Neural cell (in vitro differentiated cells): ENCODE measurements around the gene ALOX5. TPM values are rescaled to one million over a fixed set of nuclear protein-coding genes. Genes with fewer than 3 reads are reported as not detected.

Experiments used
- H2AFZ ChIP-seq: fragments of 200-600, 300-800 bp; sonication (generic), shearing (Covaris generic); 2 replicates; pipeline ENCODE4 v1.6.0; 2014; ENCODE audit warnings: low read depth, mild to moderate bottlenecking, antibody characterized with exemption, low read length, moderate library complexity
- H3F3A ChIP-seq: fragments of 200-600 bp; shearing (Covaris generic); 2 replicates; pipeline ENCODE4 v1.6.1; 2016; ENCODE audit warnings: mild to moderate bottlenecking, moderate library complexity, mixed read lengths, antibody characterized with exemption, low read length; ENCODE audit not compliant: insufficient read depth, poor library complexity, severe bottlenecking
- H3K27ac ChIP-seq: fragments of 200-600, 300-800 bp; sonication (generic), shearing (Covaris generic); 2 replicates; pipeline ENCODE4 v1.5.1; 2014; ENCODE audit warnings: mild to moderate bottlenecking, low read length, moderate library complexity
- H3K27me3 ChIP-seq: fragments of 300-800, 200-600 bp; sonication (generic), shearing (Covaris generic); 2 replicates; pipeline ENCODE4 v1.6.0; 2014; ENCODE audit warnings: mild to moderate bottlenecking, low read depth, low read length, moderate library complexity; ENCODE audit not compliant: insufficient read depth
- H3K36me3 ChIP-seq: fragments of 300-800, 200-600 bp; sonication (generic), shearing (Covaris generic); 2 replicates; pipeline ENCODE4 v1.5.1; 2014; ENCODE audit warnings: mild to moderate bottlenecking, antibody characterized with exemption, low read length, moderate library complexity; ENCODE audit not compliant: insufficient read depth
- H3K4me2 ChIP-seq: fragments of 300-800, 200-600 bp; sonication (generic), shearing (Covaris generic); 2 replicates; pipeline ENCODE4 v1.6.0; 2014; ENCODE audit warnings: mild to moderate bottlenecking, low read length
- H3K4me3 ChIP-seq: fragments of 300-800, 200-600 bp; sonication (generic), shearing (Covaris generic); 2 replicates; pipeline ENCODE4 v1.5.1; 2014; ENCODE audit warnings: mild to moderate bottlenecking, low read length, moderate library complexity
- H3K79me2 ChIP-seq: fragments of 200-600 bp; shearing (Covaris generic); replicated peaks from 2 replicates; pipeline ENCODE4 v1.6.0; 2014; ENCODE audit warnings: mild to moderate bottlenecking, low read length, moderate library complexity; ENCODE audit not compliant: insufficient read depth
- H3K9ac ChIP-seq: fragments of 300-800, 200-600 bp; sonication (generic), shearing (Covaris generic); 2 replicates; pipeline ENCODE4 v1.6.1; 2016; ENCODE audit warnings: mild to moderate bottlenecking, low read length, mixed read lengths
- H3K9me2 ChIP-seq: fragments of 200-600 bp; shearing (Covaris generic); 2 replicates; pipeline ENCODE4 v1.6.1; 2016; ENCODE audit warnings: mild to moderate bottlenecking, low read length, mixed read lengths; ENCODE audit not compliant: insufficient read depth
- H3K9me3 ChIP-seq: fragments of 200-600, 300-800 bp; sonication (generic), shearing (Covaris generic); 2 replicates; pipeline ENCODE4 v1.6.1; 2016; ENCODE audit warnings: mild to moderate bottlenecking, mixed run types, low read length, moderate library complexity, mixed read lengths
- H4K20me1 ChIP-seq: fragments of 200-600 bp; shearing (Covaris generic); 2 replicates; pipeline ENCODE4 v1.6.1; 2016; ENCODE audit warnings: mild to moderate bottlenecking, mixed run types; ENCODE audit not compliant: insufficient read depth
- EP300 ChIP-seq: fragments of 450-650 bp; conservative IDR thresholded peaks from 2 replicates; pipeline ENCODE4 v1.6.1; 2014; ENCODE audit warnings: antibody characterized with exemption, mild to moderate bottlenecking, moderate library complexity; ENCODE audit not compliant: poor library complexity, severe bottlenecking
- EZH2 ChIP-seq: fragments of 200-600, 300-800 bp; shearing (Covaris generic), sonication (generic); IDR thresholded peaks from 2 replicates; pipeline ENCODE4 v1.6.1; 2014; ENCODE audit warnings: antibody characterized with exemption, low read length, borderline replicate concordance, mild to moderate bottlenecking; ENCODE audit not compliant: insufficient read depth, poor library complexity, severe bottlenecking
- MXI1 ChIP-seq: fragments of 450-650 bp; conservative IDR thresholded peaks from 2 replicates; pipeline ENCODE4 v1.6.1; 2014; ENCODE audit warnings: antibody characterized with exemption, mild to moderate bottlenecking; ENCODE audit not compliant: poor library complexity, severe bottlenecking
- POLR2AphosphoS5 ChIP-seq: IDR thresholded peaks from 2 replicates; pipeline ENCODE4 v1.6.1; 2012
- RAD21 ChIP-seq: fragments of 450-650 bp; conservative IDR thresholded peaks from 2 replicates; pipeline ENCODE4 v1.6.1; 2014; ENCODE audit warnings: antibody characterized with exemption, mild to moderate bottlenecking, moderate library complexity
- SMC3 ChIP-seq: fragments of 450-650 bp; conservative IDR thresholded peaks from 2 replicates; pipeline ENCODE4 v1.6.1; 2014; ENCODE audit warnings: antibody characterized with exemption, mild to moderate bottlenecking, moderate library complexity; ENCODE audit not compliant: poor library complexity
- TAF1 ChIP-seq: IDR thresholded peaks from 2 replicates; pipeline ENCODE4 v1.6.1; 2012; ENCODE audit warnings: low read depth
- polyA plus RNA-seq: library from polyadenylated mRNA; depleted of rRNA; stranded (reverse); fragments of >200 nt; gene quantifications from 2 replicates; pipeline ENCODE4 v1.2.3, GENCODE V29; 2014
- TF ChIP-seq, protein P1 (sequence below): IDR thresholded peaks from 2 replicates; pipeline ENCODE4 v1.6.1; 2012; ENCODE audit warnings: borderline replicate concordance
- TF ChIP-seq, protein P2 (sequence below): fragments of 450-650 bp; IDR thresholded peaks from 2 replicates; pipeline ENCODE4 v1.5.1; 2014; ENCODE audit warnings: antibody characterized with exemption, mild to moderate bottlenecking, moderate library complexity; ENCODE audit not compliant: poor library complexity, severe bottlenecking

ALOX5 gene
- polyA plus RNA-seq, 1 donor from 2014 or later: not detected

DNA sequence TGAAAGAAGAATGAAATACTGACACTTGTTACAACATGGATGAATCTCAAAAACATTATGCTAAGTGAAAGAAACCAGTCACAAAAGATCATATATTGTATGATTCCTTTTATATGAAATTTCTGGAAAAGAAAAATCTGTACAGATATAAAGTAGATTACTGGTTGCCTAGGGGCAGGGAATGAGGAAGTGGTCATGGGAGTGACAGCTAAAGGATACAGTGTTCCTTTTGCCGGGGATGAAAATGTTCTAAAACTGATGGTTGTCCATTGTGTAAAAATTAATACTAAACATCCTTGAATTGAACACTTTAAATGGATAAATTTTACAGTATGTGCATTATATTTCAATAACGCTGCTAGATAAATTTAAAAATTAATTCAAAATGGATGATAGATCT, 25.1 kb downstream of the ALOX5 start:
- TF ChIP-seq, protein P1, sequence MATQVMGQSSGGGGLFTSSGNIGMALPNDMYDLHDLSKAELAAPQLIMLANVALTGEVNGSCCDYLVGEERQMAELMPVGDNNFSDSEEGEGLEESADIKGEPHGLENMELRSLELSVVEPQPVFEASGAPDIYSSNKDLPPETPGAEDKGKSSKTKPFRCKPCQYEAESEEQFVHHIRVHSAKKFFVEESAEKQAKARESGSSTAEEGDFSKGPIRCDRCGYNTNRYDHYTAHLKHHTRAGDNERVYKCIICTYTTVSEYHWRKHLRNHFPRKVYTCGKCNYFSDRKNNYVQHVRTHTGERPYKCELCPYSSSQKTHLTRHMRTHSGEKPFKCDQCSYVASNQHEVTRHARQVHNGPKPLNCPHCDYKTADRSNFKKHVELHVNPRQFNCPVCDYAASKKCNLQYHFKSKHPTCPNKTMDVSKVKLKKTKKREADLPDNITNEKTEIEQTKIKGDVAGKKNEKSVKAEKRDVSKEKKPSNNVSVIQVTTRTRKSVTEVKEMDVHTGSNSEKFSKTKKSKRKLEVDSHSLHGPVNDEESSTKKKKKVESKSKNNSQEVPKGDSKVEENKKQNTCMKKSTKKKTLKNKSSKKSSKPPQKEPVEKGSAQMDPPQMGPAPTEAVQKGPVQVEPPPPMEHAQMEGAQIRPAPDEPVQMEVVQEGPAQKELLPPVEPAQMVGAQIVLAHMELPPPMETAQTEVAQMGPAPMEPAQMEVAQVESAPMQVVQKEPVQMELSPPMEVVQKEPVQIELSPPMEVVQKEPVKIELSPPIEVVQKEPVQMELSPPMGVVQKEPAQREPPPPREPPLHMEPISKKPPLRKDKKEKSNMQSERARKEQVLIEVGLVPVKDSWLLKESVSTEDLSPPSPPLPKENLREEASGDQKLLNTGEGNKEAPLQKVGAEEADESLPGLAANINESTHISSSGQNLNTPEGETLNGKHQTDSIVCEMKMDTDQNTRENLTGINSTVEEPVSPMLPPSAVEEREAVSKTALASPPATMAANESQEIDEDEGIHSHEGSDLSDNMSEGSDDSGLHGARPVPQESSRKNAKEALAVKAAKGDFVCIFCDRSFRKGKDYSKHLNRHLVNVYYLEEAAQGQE: no peak
- TF ChIP-seq SMC3: no peak
- no peak for TF ChIP-seq MXI1
- no peak for TF ChIP-seq EP300
- TF ChIP-seq, protein P2, sequence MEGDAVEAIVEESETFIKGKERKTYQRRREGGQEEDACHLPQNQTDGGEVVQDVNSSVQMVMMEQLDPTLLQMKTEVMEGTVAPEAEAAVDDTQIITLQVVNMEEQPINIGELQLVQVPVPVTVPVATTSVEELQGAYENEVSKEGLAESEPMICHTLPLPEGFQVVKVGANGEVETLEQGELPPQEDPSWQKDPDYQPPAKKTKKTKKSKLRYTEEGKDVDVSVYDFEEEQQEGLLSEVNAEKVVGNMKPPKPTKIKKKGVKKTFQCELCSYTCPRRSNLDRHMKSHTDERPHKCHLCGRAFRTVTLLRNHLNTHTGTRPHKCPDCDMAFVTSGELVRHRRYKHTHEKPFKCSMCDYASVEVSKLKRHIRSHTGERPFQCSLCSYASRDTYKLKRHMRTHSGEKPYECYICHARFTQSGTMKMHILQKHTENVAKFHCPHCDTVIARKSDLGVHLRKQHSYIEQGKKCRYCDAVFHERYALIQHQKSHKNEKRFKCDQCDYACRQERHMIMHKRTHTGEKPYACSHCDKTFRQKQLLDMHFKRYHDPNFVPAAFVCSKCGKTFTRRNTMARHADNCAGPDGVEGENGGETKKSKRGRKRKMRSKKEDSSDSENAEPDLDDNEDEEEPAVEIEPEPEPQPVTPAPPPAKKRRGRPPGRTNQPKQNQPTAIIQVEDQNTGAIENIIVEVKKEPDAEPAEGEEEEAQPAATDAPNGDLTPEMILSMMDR: no peak
- no peak for TF ChIP-seq EZH2
- no peak for TF ChIP-seq POLR2AphosphoS5
- TF ChIP-seq TAF1: no peak
- no peak for TF ChIP-seq RAD21
- H3K27me3 ChIP-seq: no peaks in the 10 kb centered on the region
- no peak overlapping the region for H3K4me3 ChIP-seq
- H4K20me1 ChIP-seq: no peaks in the 10 kb centered on the region
- H3K4me2 ChIP-seq: no peak overlapping the region
- H3K36me3 ChIP-seq: no peaks in the 10 kb centered on the region
- no peaks in the 10 kb centered on the region for H3K79me2 ChIP-seq
- H3K9me2 ChIP-seq: no peaks in the 10 kb centered on the region
- H3F3A ChIP-seq: no peaks in the 10 kb centered on the region
- H3K27ac ChIP-seq: no peak overlapping the region
- H3K9ac ChIP-seq: no peak overlapping the region
- no peak overlapping the region for H2AFZ ChIP-seq
- H3K9me3 ChIP-seq: no peaks in the 10 kb centered on the region

DNA sequence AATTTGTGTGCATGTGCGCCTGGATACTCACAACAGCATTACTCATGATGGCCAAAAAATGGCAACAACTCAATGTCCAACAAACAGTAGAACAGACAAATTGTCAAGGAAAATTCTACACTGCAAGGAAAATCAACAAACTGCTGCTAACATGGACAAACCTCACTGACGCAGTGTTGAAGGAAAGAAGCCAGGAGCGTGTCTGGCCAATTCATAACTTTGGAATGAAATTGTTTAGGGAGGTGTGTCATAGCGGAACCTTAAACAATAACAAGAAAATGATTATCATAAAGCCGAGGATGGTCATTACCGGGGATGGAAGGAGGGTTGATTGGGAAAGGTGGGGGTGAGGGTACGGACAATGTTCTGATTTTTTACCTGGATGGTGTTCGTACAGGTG, 29.1 kb downstream of the ALOX5 start:
- Histone ChIP-seq H3K27ac (no peak overlapping the region), H3K4me3 (no peak overlapping the region), H2AFZ (no peak overlapping the region), H3K9me2 (no peaks in the 10 kb centered on the region), H3K9ac (no peak overlapping the region), H3K27me3 (no peaks in the 10 kb centered on the region), H3K4me2 (no peak overlapping the region), H3K9me3 (no peaks in the 10 kb centered on the region), H3F3A (no peaks in the 10 kb centered on the region), H3K36me3 (no peaks in the 10 kb centered on the region), H3K79me2 (no peaks in the 10 kb centered on the region), H4K20me1 (no peaks in the 10 kb centered on the region)
- TF ChIP-seq EP300 (no peak), POLR2AphosphoS5 (no peak), RAD21 (no peak), SMC3 (no peak)
- TF ChIP-seq, protein P1: no peak
